ENCODE data around the gene PDP2. TPM values are rescaled to one million over a fixed set of nuclear protein-coding genes. Genes with fewer than 3 reads are reported as not detected.

Gene PDP2
- total RNA-seq, 2 experiments from 2014 or later: 3.3 to 5.9 TPM

GRCh38 chr16:66913081-66913480 is 32.8 kb downstream of the PDP2 start:
- H3K27ac ChIP-seq (ENCODE audit: low read depth in 1 of 2, low read length in 2 of 2): no peak overlapping the region
- peaks cover 0 to 2% of the 10 kb centered on the region in 2 experiments for H3K27me3 ChIP-seq (ENCODE audit: control insufficient read depth in 1 of 2, insufficient read depth in 2 of 2, low read length in 2 of 2)
- Mint-ChIP-seq H3K27ac (no peak overlapping the region), H3K4me3 (no peak overlapping the region), H3K9me3 (no peaks in the 10 kb centered on the region), H3K27me3 (no peaks in the 10 kb centered on the region), H3K36me3 (ENCODE audit: low read depth) (no peaks in the 10 kb centered on the region), H3K4me1 (ENCODE audit: low read depth) (no peaks in the 10 kb centered on the region)
- no peak overlapping the region for H3K4me3 ChIP-seq (ENCODE audit: low read length)
- no peaks in the 10 kb centered on the region for H3K9me3 ChIP-seq (ENCODE audit: control insufficient read depth in 1 of 2, insufficient read depth in 1 of 2, low read length in 2 of 2)
- no peak for ATAC-seq (ENCODE audit: poor library complexity)
- no peaks in the 10 kb centered on the region for H3K4me1 ChIP-seq (ENCODE audit: insufficient read depth, low read length)
- TF ChIP-seq CTCF (IDR thresholded peaks at IDR 0.05): no peak
- intact Hi-C loops (cut with DNase I, micrococcal nuclease): no loop called here
- DNase-seq: no peak
- CTCF ChIA-PET: interaction anchor here (1.2 kb wide), 1 partner anchor 27 kb away, joined by 3 read pairs; no protein-coding TSS in a partner anchor
- POLR2A ChIA-PET: no interaction called here
- H3K36me3 ChIP-seq (ENCODE audit: insufficient read depth, low read length): no peaks in the 10 kb centered on the region

- ATAC-seq (ENCODE audit: poor library complexity) (no peak), DNase-seq (no peak)
- ChIA-PET POLR2A (no interaction called here), CTCF (interaction anchor here (1.1 kb wide), 1 partner anchor 30 kb away, joined by 3 read pairs; no protein-coding TSS in a partner anchor)
- no peaks in the 10 kb centered on the region for H3K9me3 Mint-ChIP-seq
- intact Hi-C loops (cut with DNase I, micrococcal nuclease): no loop called here
- Histone ChIP-seq H3K9me3 (ENCODE audit: control insufficient read depth in 1 of 2, insufficient read depth in 1 of 2, low read length in 2 of 2) (no peaks in the 10 kb centered on the region), H3K27ac (ENCODE audit: low read depth in 1 of 2, low read length in 2 of 2) (no peak overlapping the region), H3K27me3 (ENCODE audit: control insufficient read depth in 1 of 2, insufficient read depth in 2 of 2, low read length in 2 of 2) (peaks cover 0 to 2% of the 10 kb centered on the region in 2 experiments), H3K36me3 (ENCODE audit: insufficient read depth, low read length) (no peaks in the 10 kb centered on the region), H3K4me1 (ENCODE audit: insufficient read depth, low read length) (no peaks in the 10 kb centered on the region), H3K4me3 (ENCODE audit: low read length) (no peak overlapping the region)
- no peak for TF ChIP-seq CTCF (IDR thresholded peaks at IDR 0.05)
- no peaks in the 10 kb centered on the region for H3K27me3 Mint-ChIP-seq
- H3K4me3 Mint-ChIP-seq: no peak overlapping the region
- H3K27ac Mint-ChIP-seq: no peak overlapping the region
- no peaks in the 10 kb centered on the region for H3K36me3 Mint-ChIP-seq (ENCODE audit: low read depth)
- H3K4me1 Mint-ChIP-seq (ENCODE audit: low read depth): no peaks in the 10 kb centered on the region
Measured at GRCh38 chr16:66913711-66914110, 33.4 kb downstream of the PDP2 start.

GRCh38 chr16:66914541-66914940 is 34.2 kb downstream of the PDP2 start:
- Histone ChIP-seq H3K9me3 (ENCODE audit: control insufficient read depth in 1 of 2, insufficient read depth in 1 of 2, low read length in 2 of 2) (no peaks in the 10 kb centered on the region), H3K4me1 (ENCODE audit: insufficient read depth, low read length) (no peaks in the 10 kb centered on the region), H3K27ac (ENCODE audit: low read depth in 1 of 2, low read length in 2 of 2) (no peak overlapping the region), H3K27me3 (ENCODE audit: control insufficient read depth in 1 of 2, insufficient read depth in 2 of 2, low read length in 2 of 2) (peaks cover 2 to 4% of the 10 kb centered on the region in 2 experiments), H3K4me3 (ENCODE audit: low read length) (no peak overlapping the region), H3K36me3 (ENCODE audit: insufficient read depth, low read length) (no peaks in the 10 kb centered on the region)
- intact Hi-C loops (cut with DNase I, micrococcal nuclease): no loop called here
- ChIA-PET CTCF (interaction anchor here (1.1 kb wide), 1 partner anchor 31 kb away, joined by 3 read pairs; no protein-coding TSS in a partner anchor), POLR2A (no interaction called here)
- DNase-seq (no peak), ATAC-seq (ENCODE audit: poor library complexity) (no peak)
- no peak overlapping the region for H3K4me3 Mint-ChIP-seq
- no peaks in the 10 kb centered on the region for H3K9me3 Mint-ChIP-seq
- no peak for TF ChIP-seq CTCF (IDR thresholded peaks at IDR 0.05)
- H3K27me3 Mint-ChIP-seq: peaks cover 4% of the 10 kb centered on the region
- no peaks in the 10 kb centered on the region for H3K36me3 Mint-ChIP-seq (ENCODE audit: low read depth)
- H3K27ac Mint-ChIP-seq: no peak overlapping the region
- H3K4me1 Mint-ChIP-seq (ENCODE audit: low read depth): no peaks in the 10 kb centered on the region

Measured in CD4-positive, alpha-beta T cell (primary cell).